ENCODE results near the gene POU5F1.

Gene POU5F1

DNA sequence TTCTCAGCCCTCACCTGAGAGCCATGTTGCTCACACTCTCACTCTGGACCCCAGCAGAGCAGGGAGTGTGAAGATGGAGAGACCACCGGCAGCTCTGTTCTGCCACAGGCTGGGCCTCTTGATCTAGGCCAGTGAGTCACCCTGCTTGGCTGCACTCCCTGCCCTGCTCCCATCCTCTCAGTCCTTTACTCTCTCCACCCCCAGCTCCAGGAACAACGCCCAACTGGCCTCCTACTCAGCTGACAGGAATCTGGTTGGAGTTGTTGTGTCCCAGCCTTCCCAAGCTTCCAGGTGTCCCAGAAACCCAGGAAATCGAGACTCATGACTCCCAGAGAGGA, 56.0 kb downstream of the POU5F1 start, which contains the start of gene PSORS1C1:
Gene PSORS1C1 (plus strand): TSS at position 260 of the 338 bp plus-strand sequence. CDS start 14,833 bp downstream, outside the sequence.
- no peak for DNase-seq (ENCODE audit: low spot score)
